HEK293 (cell line): ENCODE measurements around the gene FAM200B.
A peak's percentile ranks its signal among the peaks of the same experiment; 100 is the strongest.

Experiments used
- BCL11A ChIP-seq: fragments of 450-650 bp; formaldehyde crosslinking; IDR thresholded peaks from 2 replicates; pipeline ENCODE4 v1.5.1; 2016; ENCODE audit warnings: low read depth, missing biosample characterization, missing genetic modification characterization
- KLF9 ChIP-seq: fragments of 450-650 bp; formaldehyde crosslinking; IDR thresholded peaks from 2 replicates; pipeline ENCODE4 v1.5.1; 2016; ENCODE audit warnings: missing biosample characterization, missing genetic modification characterization, low read depth
- SALL2 ChIP-seq: fragments of 450-650 bp; formaldehyde crosslinking; IDR thresholded peaks from 2 replicates; pipeline ENCODE4 v1.5.0; 2017; ENCODE audit warnings: missing biosample characterization, mild to moderate bottlenecking, missing genetic modification characterization, borderline replicate concordance
- ZBTB20 ChIP-seq: fragments of 450-650 bp; formaldehyde crosslinking; IDR thresholded peaks from 2 replicates; pipeline ENCODE4 v1.5.1; 2016; ENCODE audit warnings: missing biosample characterization, missing genetic modification characterization
- ZNF169 ChIP-seq: fragments of 450-650 bp; formaldehyde crosslinking; IDR thresholded peaks from 2 replicates; pipeline ENCODE4 v1.5.1; 2016; ENCODE audit warnings: missing biosample characterization, missing genetic modification characterization
- ZNF24 ChIP-seq: fragments of 450-650 bp; formaldehyde crosslinking; IDR thresholded peaks from 2 replicates; pipeline ENCODE4 v1.5.1; 2016; ENCODE audit warnings: missing biosample characterization, missing genetic modification characterization
- ZNF37A ChIP-seq: fragments of 450-650 bp; IDR thresholded peaks from 2 replicates; pipeline ENCODE4 v1.5.1; 2018; ENCODE audit warnings: missing biosample characterization, missing genetic modification characterization
- ZNF473 ChIP-seq: fragments of 450-650 bp; formaldehyde crosslinking; IDR thresholded peaks from 2 replicates; pipeline ENCODE4 v1.5.1; 2017; ENCODE audit warnings: missing biosample characterization, missing genetic modification characterization
- ZNF48 ChIP-seq: fragments of 450-650 bp; formaldehyde crosslinking; IDR thresholded peaks from 2 replicates; pipeline ENCODE4 v1.5.1; 2016; ENCODE audit warnings: missing biosample characterization, missing genetic modification characterization
- ZNF529 ChIP-seq: fragments of 450-650 bp; formaldehyde crosslinking; IDR thresholded peaks from 2 replicates; pipeline ENCODE4 v1.5.1; 2017; ENCODE audit warnings: missing genetic modification characterization, missing biosample characterization; ENCODE audit not compliant: insufficient replicate concordance
- ZXDB ChIP-seq: fragments of 450-650 bp; formaldehyde crosslinking; IDR thresholded peaks from 2 replicates; pipeline ENCODE4 v1.5.1; 2016; ENCODE audit warnings: missing biosample characterization, missing genetic modification characterization
- TF ChIP-seq, protein P1 (sequence below): fragments of 450-650 bp; formaldehyde crosslinking; IDR thresholded peaks from 2 replicates; pipeline ENCODE4 v1.5.1; 2016; ENCODE audit warnings: missing biosample characterization, missing genetic modification characterization
- TF ChIP-seq, protein P2 (sequence below): sonication (generic); formaldehyde crosslinking; IDR thresholded peaks from 2 replicates; pipeline ENCODE4 v1.8.1; 2022; ENCODE audit warnings: mild to moderate bottlenecking, moderate library complexity, missing genetic modification reagents
- TF ChIP-seq, protein P3 (sequence below): fragments of 450-650 bp; formaldehyde crosslinking; IDR thresholded peaks from 2 replicates; pipeline ENCODE4; 2016; ENCODE audit warnings: missing biosample characterization, missing genetic modification characterization
- TF ChIP-seq, protein P4 (sequence below): fragments of 450-650 bp; formaldehyde crosslinking; IDR thresholded peaks from 2 replicates; pipeline ENCODE4 v1.5.0; 2017; ENCODE audit warnings: missing biosample characterization, missing genetic modification characterization, borderline replicate concordance
- TF ChIP-seq, protein P5 (sequence below): fragments of 450-650 bp; formaldehyde crosslinking; optimal IDR thresholded peaks from 2 replicates; pipeline ENCODE3; 2016; ENCODE audit warnings: missing biosample characterization, mild to moderate bottlenecking, missing genetic modification characterization
- TF ChIP-seq, protein P6 (sequence below): fragments of 450-650 bp; formaldehyde crosslinking; IDR thresholded peaks from 2 replicates; pipeline ENCODE4 v1.5.1; 2016; ENCODE audit warnings: missing biosample characterization, missing genetic modification characterization
- TF ChIP-seq, protein P7 (sequence below): fragments of 450-650 bp; IDR thresholded peaks from 2 replicates; pipeline ENCODE4 v1.5.1; 2018; ENCODE audit warnings: missing biosample characterization, missing genetic modification characterization
- TF ChIP-seq, protein P8 (sequence below): fragments of 450-650 bp; formaldehyde crosslinking; IDR thresholded peaks from 2 replicates; pipeline ENCODE4 v1.5.1; 2017; ENCODE audit warnings: missing biosample characterization, missing genetic modification characterization
- TF ChIP-seq, protein P9 (sequence below): fragments of 450-650 bp; formaldehyde crosslinking; IDR thresholded peaks from 2 replicates; pipeline ENCODE4 v1.5.1; 2016; ENCODE audit warnings: missing biosample characterization, missing genetic modification characterization

The FAM200B gene

DNA sequence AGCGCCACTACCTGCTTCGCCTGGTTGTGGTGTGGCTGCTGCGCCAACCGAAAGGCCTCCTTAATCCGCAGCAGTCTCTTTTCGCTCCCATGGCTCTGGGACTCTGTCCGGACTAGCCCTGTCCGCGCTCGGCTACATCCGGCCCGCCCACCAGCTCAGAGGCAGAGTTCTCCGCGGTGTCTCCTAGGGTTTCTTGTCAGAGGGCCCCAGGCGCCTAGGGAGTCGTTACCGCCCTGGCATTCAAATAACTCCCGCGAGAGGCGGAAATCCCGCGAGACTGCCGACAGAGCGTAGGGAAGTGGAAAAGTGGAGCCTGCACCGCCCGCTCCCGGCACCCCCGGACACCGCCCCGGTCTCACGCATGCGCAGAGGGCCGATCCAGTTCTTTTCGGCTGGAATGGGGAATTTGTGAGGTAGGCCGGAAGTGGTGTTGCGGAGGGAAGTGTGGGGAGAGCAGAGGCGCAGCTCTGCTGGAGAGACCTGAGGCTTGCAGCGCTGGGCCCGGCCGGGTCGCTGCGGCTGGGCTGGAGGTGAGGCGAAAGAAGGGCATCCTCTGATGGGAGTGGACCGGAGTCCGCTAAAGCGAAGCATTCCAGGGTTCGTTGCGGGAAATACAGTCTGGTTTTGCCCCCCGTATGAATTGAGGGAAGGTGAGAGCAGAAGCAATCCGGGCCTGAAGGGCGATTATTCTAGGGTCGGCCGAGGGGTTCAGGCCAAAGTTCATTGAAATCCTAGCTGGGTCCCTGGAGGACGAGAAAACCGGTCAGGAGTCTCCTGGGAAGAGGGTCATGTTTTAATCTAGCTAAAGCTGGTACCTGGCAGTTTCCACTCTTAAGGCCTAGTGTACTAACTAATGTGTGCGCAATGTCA lies at the start of gene FAM200B (continued):
- TF ChIP-seq, protein P1, sequence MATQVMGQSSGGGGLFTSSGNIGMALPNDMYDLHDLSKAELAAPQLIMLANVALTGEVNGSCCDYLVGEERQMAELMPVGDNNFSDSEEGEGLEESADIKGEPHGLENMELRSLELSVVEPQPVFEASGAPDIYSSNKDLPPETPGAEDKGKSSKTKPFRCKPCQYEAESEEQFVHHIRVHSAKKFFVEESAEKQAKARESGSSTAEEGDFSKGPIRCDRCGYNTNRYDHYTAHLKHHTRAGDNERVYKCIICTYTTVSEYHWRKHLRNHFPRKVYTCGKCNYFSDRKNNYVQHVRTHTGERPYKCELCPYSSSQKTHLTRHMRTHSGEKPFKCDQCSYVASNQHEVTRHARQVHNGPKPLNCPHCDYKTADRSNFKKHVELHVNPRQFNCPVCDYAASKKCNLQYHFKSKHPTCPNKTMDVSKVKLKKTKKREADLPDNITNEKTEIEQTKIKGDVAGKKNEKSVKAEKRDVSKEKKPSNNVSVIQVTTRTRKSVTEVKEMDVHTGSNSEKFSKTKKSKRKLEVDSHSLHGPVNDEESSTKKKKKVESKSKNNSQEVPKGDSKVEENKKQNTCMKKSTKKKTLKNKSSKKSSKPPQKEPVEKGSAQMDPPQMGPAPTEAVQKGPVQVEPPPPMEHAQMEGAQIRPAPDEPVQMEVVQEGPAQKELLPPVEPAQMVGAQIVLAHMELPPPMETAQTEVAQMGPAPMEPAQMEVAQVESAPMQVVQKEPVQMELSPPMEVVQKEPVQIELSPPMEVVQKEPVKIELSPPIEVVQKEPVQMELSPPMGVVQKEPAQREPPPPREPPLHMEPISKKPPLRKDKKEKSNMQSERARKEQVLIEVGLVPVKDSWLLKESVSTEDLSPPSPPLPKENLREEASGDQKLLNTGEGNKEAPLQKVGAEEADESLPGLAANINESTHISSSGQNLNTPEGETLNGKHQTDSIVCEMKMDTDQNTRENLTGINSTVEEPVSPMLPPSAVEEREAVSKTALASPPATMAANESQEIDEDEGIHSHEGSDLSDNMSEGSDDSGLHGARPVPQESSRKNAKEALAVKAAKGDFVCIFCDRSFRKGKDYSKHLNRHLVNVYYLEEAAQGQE, result no peak; the same call in 1 of the 2 replicates
- TF ChIP-seq ZNF24 (tag by site-specific recombination) (peak; percentile 11; the same call in 1 of the 2 replicates), ZXDB (tag by site-specific recombination) (peak; percentile 84), KLF9 (tag by site-specific recombination) (peak; percentile 62; the same call in 1 of the 2 replicates), SALL2 (tag by site-specific recombination) (no peak), ZNF473 (tag by site-specific recombination) (no peak), ZNF37A (no peak), ZNF48 (tag by site-specific recombination) (no peak), ZBTB20 (tag by site-specific recombination) (peak; percentile 69), ZNF169 (tag by site-specific recombination) (no peak), ZNF529 (tag by site-specific recombination) (no peak), BCL11A (tag by site-specific recombination) (no peak)
- TF ChIP-seq, protein P2, sequence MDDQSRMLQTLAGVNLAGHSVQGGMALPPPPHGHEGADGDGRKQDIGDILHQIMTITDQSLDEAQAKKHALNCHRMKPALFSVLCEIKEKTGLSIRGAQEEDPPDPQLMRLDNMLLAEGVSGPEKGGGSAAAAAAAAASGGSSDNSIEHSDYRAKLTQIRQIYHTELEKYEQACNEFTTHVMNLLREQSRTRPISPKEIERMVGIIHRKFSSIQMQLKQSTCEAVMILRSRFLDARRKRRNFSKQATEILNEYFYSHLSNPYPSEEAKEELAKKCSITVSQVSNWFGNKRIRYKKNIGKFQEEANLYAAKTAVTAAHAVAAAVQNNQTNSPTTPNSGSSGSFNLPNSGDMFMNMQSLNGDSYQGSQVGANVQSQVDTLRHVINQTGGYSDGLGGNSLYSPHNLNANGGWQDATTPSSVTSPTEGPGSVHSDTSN (CRISPR knock-in tag), result 0 out of 2 replicates have a peak, but pooled peaks have one; percentile 31
- TF ChIP-seq, protein P3, sequence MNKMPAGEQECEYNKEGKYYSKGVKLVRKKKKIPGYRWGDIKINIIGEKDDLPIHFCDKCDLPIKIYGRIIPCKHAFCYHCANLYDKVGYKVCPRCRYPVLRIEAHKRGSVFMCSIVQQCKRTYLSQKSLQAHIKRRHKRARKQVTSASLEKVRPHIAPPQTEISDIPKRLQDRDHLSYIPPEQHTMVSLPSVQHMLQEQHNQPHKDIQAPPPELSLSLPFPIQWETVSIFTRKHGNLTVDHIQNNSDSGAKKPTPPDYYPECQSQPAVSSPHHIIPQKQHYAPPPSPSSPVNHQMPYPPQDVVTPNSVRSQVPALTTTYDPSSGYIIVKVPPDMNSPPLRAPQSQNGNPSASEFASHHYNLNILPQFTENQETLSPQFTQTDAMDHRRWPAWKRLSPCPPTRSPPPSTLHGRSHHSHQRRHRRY (tag by site-specific recombination), result no peak
- TF ChIP-seq, protein P4, sequence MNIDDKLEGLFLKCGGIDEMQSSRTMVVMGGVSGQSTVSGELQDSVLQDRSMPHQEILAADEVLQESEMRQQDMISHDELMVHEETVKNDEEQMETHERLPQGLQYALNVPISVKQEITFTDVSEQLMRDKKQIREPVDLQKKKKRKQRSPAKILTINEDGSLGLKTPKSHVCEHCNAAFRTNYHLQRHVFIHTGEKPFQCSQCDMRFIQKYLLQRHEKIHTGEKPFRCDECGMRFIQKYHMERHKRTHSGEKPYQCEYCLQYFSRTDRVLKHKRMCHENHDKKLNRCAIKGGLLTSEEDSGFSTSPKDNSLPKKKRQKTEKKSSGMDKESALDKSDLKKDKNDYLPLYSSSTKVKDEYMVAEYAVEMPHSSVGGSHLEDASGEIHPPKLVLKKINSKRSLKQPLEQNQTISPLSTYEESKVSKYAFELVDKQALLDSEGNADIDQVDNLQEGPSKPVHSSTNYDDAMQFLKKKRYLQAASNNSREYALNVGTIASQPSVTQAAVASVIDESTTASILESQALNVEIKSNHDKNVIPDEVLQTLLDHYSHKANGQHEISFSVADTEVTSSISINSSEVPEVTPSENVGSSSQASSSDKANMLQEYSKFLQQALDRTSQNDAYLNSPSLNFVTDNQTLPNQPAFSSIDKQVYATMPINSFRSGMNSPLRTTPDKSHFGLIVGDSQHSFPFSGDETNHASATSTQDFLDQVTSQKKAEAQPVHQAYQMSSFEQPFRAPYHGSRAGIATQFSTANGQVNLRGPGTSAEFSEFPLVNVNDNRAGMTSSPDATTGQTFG (tag by site-specific recombination), result no peak
- TF ChIP-seq, protein P5, sequence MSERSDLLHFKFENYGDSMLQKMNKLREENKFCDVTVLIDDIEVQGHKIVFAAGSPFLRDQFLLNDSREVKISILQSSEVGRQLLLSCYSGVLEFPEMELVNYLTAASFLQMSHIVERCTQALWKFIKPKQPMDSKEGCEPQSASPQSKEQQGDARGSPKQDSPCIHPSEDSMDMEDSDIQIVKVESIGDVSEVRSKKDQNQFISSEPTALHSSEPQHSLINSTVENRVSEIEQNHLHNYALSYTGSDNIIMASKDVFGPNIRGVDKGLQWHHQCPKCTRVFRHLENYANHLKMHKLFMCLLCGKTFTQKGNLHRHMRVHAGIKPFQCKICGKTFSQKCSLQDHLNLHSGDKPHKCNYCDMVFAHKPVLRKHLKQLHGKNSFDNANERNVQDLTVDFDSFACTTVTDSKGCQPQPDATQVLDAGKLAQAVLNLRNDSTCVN (tag by site-specific recombination), result peak; percentile 43
- TF ChIP-seq, protein P6, sequence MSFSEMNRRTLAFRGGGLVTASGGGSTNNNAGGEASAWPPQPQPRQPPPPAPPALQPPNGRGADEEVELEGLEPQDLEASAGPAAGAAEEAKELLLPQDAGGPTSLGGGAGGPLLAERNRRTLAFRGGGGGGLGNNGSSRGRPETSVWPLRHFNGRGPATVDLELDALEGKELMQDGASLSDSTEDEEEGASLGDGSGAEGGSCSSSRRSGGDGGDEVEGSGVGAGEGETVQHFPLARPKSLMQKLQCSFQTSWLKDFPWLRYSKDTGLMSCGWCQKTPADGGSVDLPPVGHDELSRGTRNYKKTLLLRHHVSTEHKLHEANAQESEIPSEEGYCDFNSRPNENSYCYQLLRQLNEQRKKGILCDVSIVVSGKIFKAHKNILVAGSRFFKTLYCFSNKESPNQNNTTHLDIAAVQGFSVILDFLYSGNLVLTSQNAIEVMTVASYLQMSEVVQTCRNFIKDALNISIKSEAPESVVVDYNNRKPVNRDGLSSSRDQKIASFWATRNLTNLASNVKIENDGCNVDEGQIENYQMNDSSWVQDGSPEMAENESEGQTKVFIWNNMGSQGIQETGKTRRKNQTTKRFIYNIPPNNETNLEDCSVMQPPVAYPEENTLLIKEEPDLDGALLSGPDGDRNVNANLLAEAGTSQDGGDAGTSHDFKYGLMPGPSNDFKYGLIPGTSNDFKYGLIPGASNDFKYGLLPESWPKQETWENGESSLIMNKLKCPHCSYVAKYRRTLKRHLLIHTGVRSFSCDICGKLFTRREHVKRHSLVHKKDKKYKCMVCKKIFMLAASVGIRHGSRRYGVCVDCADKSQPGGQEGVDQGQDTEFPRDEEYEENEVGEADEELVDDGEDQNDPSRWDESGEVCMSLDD, result no peak
- TF ChIP-seq, protein P7, sequence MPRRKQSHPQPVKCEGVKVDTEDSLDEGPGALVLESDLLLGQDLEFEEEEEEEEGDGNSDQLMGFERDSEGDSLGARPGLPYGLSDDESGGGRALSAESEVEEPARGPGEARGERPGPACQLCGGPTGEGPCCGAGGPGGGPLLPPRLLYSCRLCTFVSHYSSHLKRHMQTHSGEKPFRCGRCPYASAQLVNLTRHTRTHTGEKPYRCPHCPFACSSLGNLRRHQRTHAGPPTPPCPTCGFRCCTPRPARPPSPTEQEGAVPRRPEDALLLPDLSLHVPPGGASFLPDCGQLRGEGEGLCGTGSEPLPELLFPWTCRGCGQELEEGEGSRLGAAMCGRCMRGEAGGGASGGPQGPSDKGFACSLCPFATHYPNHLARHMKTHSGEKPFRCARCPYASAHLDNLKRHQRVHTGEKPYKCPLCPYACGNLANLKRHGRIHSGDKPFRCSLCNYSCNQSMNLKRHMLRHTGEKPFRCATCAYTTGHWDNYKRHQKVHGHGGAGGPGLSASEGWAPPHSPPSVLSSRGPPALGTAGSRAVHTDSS (tag by site-specific recombination), result no peak
- TF ChIP-seq, protein P8, sequence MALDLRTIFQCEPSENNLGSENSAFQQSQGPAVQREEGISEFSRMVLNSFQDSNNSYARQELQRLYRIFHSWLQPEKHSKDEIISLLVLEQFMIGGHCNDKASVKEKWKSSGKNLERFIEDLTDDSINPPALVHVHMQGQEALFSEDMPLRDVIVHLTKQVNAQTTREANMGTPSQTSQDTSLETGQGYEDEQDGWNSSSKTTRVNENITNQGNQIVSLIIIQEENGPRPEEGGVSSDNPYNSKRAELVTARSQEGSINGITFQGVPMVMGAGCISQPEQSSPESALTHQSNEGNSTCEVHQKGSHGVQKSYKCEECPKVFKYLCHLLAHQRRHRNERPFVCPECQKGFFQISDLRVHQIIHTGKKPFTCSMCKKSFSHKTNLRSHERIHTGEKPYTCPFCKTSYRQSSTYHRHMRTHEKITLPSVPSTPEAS, result no peak
- TF ChIP-seq, protein P9, sequence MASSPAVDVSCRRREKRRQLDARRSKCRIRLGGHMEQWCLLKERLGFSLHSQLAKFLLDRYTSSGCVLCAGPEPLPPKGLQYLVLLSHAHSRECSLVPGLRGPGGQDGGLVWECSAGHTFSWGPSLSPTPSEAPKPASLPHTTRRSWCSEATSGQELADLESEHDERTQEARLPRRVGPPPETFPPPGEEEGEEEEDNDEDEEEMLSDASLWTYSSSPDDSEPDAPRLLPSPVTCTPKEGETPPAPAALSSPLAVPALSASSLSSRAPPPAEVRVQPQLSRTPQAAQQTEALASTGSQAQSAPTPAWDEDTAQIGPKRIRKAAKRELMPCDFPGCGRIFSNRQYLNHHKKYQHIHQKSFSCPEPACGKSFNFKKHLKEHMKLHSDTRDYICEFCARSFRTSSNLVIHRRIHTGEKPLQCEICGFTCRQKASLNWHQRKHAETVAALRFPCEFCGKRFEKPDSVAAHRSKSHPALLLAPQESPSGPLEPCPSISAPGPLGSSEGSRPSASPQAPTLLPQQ (tag by site-specific recombination), result peak; percentile 61; the same call in 1 of the 2 replicates
